HEK293T (cell line): ENCODE data around the gene CA5A.

Source experiments
- CTCF ChIA-PET: fragments of 350-600 bp; formaldehyde crosslinking; extraction: SDS; loops from one replicate; lab custom pipeline; 2021; ENCODE audit warnings: antibody characterized with exemption, inconsistent platforms; lab: Yijun Ruan, JAX
- POLR2A ChIA-PET: fragments of 350-600 bp; formaldehyde crosslinking; extraction: SDS; loops from one replicate; lab custom pipeline; 2020; ENCODE audit warnings: antibody characterized with exemption, inconsistent platforms; lab: Yijun Ruan, JAX
- DNase-seq: peaks from one replicate; pipeline ENCODE4 v3.0.0; 2012; ENCODE audit warnings: mixed read lengths; ENCODE audit errors: extremely low spot score
- ARNT ChIP-seq: fragments of 450-650 bp; IDR thresholded peaks from 2 replicates; pipeline ENCODE4 v1.6.1; 2017; ENCODE audit warnings: mild to moderate bottlenecking
- BHLHE40 ChIP-seq: fragments of 450-650 bp; IDR thresholded peaks from 2 replicates; pipeline ENCODE4 v1.6.1; 2016; ENCODE audit warnings: mild to moderate bottlenecking, moderate library complexity, borderline replicate concordance
- CTBP1 ChIP-seq: fragments of 450-650 bp; IDR thresholded peaks from 2 replicates; pipeline ENCODE4 v1.6.1; 2016; ENCODE audit warnings: borderline replicate concordance
- ELF4 ChIP-seq: fragments of 450-650 bp; IDR thresholded peaks from 2 replicates; pipeline ENCODE4 v1.6.1; 2017; ENCODE audit warnings: antibody characterized with exemption
- FOXA1 ChIP-seq: fragments of 450-650 bp; IDR thresholded peaks from 2 replicates; pipeline ENCODE4 v1.6.1; 2016; ENCODE audit warnings: mild to moderate bottlenecking
- FOXK2 ChIP-seq: fragments of 450-650 bp; IDR thresholded peaks from 2 replicates; pipeline ENCODE4 v1.6.1; 2016; ENCODE audit warnings: mild to moderate bottlenecking
- FOXM1 ChIP-seq: fragments of 450-650 bp; IDR thresholded peaks from 2 replicates; pipeline ENCODE4 v1.6.1; 2017; ENCODE audit warnings: mild to moderate bottlenecking, borderline replicate concordance
- HDGF ChIP-seq: fragments of 450-650 bp; IDR thresholded peaks from 2 replicates; pipeline ENCODE4 v1.6.1; 2017; ENCODE audit warnings: antibody characterized with exemption, borderline replicate concordance
- L3MBTL2 ChIP-seq: fragments of 450-650 bp; conservative IDR thresholded peaks from 2 replicates; pipeline ENCODE4 v1.6.1; 2016; ENCODE audit warnings: mild to moderate bottlenecking
- LEF1 ChIP-seq: fragments of 450-650 bp; IDR thresholded peaks from 2 replicates; pipeline ENCODE4 v1.6.1; 2017; ENCODE audit warnings: mild to moderate bottlenecking, borderline replicate concordance
- NFRKB ChIP-seq: fragments of 450-650 bp; IDR thresholded peaks from 2 replicates; pipeline ENCODE4 v1.6.1; 2016; ENCODE audit warnings: mild to moderate bottlenecking, moderate library complexity
- SP1 ChIP-seq: fragments of 450-650 bp; IDR thresholded peaks from 2 replicates; pipeline ENCODE4 v1.6.1; 2017
- SUZ12 ChIP-seq: fragments of 450-650 bp; IDR thresholded peaks from 2 replicates; pipeline ENCODE4 v1.6.1; 2016; ENCODE audit warnings: mild to moderate bottlenecking
- TARDBP ChIP-seq: fragments of 450-650 bp; IDR thresholded peaks from 2 replicates; pipeline ENCODE4 v1.6.1; 2016
- ZNF384 ChIP-seq: fragments of 450-650 bp; IDR thresholded peaks from 2 replicates; pipeline ENCODE4 v1.6.1; 2016
- TF ChIP-seq, protein P1 (sequence below): fragments of 450-650 bp; IDR thresholded peaks from 2 replicates; pipeline ENCODE4 v1.6.1; 2016

Gene CA5A

DNA sequence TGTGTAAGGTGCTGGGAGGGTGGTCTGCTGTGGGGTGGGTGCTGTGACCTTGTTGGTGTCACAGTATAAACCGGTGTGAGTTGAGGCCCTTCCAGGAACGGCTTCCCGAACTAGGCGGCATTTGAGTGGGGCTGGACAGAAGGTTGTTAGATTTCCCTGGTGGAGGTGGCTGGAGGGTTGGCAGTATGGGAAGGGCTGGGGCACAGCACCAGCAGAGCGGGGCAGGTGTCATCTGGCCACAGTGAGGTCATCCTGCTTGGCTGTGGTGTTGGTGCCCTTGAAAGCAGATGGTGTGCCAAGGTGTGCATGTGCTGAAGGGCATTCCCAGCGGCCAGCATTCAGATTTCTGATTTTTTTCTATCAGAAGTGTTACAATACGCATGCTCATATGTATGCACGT, 43.0 kb upstream of the CA5A start:
- ChIA-PET CTCF (no interaction called here), POLR2A (no interaction called here)
- TF ChIP-seq SP1 (no peak), TARDBP (no peak), L3MBTL2 (no peak), FOXA1 (no peak), FOXK2 (no peak), CTBP1 (no peak), FOXM1 (no peak), LEF1 (no peak), BHLHE40 (no peak), NFRKB (no peak)
- no peak for DNase-seq

DNA sequence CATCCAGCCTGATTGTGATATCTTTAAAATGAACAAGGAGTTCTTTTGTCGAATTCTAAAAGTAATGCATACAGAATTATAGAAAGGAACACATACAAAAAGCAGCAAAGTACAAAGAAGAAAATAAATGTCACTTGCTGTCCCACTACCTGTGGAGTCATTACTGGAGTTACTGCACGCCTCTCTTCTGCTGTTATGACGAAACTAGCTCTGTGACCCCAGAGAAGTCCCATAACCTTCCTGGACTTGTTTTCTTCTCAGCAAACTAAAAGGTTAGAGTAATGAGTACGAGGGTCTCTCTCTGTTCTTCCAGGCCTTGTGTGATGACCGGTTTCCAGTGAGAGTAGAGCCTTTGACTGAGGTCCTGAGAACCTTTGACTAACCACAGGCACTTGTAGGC, 41.8 kb upstream of the CA5A start:
- TF ChIP-seq ZNF384 (no peak), SUZ12 (no peak), SP1 (no peak), LEF1 (no peak), CTBP1 (no peak), FOXM1 (no peak), NFRKB (no peak), FOXA1 (no peak)
- TF ChIP-seq, protein P1, sequence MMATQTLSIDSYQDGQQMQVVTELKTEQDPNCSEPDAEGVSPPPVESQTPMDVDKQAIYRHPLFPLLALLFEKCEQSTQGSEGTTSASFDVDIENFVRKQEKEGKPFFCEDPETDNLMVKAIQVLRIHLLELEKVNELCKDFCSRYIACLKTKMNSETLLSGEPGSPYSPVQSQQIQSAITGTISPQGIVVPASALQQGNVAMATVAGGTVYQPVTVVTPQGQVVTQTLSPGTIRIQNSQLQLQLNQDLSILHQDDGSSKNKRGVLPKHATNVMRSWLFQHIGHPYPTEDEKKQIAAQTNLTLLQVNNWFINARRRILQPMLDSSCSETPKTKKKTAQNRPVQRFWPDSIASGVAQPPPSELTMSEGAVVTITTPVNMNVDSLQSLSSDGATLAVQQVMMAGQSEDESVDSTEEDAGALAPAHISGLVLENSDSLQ, result no peak
- no peak for DNase-seq
- ChIA-PET CTCF (no interaction called here), POLR2A (no interaction called here)

DNA sequence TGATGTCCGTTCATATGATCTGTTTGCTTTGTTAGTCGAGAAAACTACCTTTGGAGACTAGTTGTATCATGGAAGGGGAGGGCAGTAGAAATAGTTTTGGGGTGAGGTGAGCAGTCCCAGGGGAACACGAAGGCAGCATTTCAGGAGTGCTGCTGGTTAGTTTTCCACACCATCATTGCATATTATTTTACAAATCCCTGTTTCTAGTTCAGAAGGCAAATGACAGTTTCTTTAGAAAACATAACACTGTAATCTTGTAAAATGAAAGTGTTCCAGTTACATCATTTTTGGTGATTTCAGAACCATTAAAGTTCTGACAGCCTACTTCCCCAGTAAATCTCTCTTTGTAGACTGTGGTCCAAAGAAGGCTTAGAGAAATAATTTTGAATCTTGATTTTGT, 40.3 kb upstream of the CA5A start:
- POLR2A ChIA-PET, result no interaction called here

DNA sequence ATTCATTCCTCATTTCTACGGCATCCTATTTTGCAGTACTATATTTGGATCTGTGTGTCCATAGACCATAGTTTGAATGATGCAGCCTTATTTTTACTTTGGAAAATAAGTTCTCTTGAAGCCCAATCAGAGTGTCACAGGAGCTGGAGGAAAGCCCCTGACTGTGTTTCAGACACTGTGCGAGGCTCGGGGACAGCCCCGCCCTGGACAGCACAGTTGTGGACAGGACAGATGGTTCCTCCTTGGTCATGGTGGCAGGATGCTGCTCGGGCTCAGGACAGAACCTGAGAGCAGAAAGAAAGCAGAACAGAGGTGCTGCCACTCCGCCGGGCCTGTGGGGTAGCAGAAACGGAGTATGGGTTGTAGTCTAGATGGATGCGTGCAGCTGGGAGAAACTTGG, 37.8 kb upstream of the CA5A start:
- POLR2A ChIA-PET, result no interaction called here
- CTCF ChIA-PET, result no interaction called here
- no peak for DNase-seq
- TF ChIP-seq BHLHE40 (no peak), NFRKB (no peak), FOXK2 (no peak), LEF1 (no peak), CTBP1 (no peak), ZNF384 (no peak), L3MBTL2 (no peak), FOXA1 (no peak), ELF4 (no peak), ARNT (no peak)

More for the DNA sequence above, 40.3 kb upstream of the CA5A start:
- no peak for TF ChIP-seq LEF1
- no peak for TF ChIP-seq TARDBP
- TF ChIP-seq NFRKB, result no peak
- TF ChIP-seq FOXA1, result no peak
- TF ChIP-seq ZNF384, result no peak
- no peak for TF ChIP-seq ARNT
- no peak for TF ChIP-seq SP1
- no peak for TF ChIP-seq HDGF
- TF ChIP-seq FOXK2, result no peak
- TF ChIP-seq L3MBTL2, result no peak
- no peak for TF ChIP-seq BHLHE40
- no peak for TF ChIP-seq FOXM1
- TF ChIP-seq ELF4, result no peak
- no peak for TF ChIP-seq CTBP1
- no peak for TF ChIP-seq SUZ12
- TF ChIP-seq, protein P1, result no peak
- DNase-seq, result no peak
- CTCF ChIA-PET, result no interaction called here

DNA sequence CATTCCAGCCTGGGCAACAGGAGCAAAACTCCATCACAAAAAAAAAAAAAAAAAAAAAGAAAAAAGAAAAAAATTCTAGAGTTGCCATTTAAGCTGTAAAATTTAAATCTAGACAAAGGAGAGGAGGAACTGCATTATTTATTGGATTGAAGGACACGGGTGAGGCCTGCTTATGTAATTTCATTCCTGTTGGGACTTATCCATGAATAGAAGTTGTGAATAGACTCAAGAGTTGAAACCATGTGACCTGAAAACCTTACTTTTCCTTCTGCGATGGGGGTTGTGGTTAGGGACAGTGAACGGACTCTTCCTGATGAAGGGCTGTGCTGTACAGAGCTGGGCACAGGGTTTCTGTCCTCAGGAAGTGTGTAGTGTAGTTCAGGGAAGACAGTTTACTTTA, 37.4 kb upstream of the CA5A start:
- no peak for DNase-seq
- no peak for TF ChIP-seq FOXM1
- TF ChIP-seq NFRKB, result no peak
- no peak for TF ChIP-seq ARNT
- TF ChIP-seq HDGF, result no peak
- TF ChIP-seq FOXK2, result no peak
- TF ChIP-seq LEF1, result no peak
- no peak for TF ChIP-seq TARDBP
- no peak for TF ChIP-seq BHLHE40
- TF ChIP-seq ZNF384, result no peak
- TF ChIP-seq, protein P1, result no peak
- no peak for TF ChIP-seq SUZ12
- no peak for TF ChIP-seq L3MBTL2
- no peak for TF ChIP-seq FOXA1
- TF ChIP-seq CTBP1, result no peak
- TF ChIP-seq ELF4, result no peak
- no peak for TF ChIP-seq SP1
- ChIA-PET CTCF (no interaction called here), POLR2A (no interaction called here)

DNA sequence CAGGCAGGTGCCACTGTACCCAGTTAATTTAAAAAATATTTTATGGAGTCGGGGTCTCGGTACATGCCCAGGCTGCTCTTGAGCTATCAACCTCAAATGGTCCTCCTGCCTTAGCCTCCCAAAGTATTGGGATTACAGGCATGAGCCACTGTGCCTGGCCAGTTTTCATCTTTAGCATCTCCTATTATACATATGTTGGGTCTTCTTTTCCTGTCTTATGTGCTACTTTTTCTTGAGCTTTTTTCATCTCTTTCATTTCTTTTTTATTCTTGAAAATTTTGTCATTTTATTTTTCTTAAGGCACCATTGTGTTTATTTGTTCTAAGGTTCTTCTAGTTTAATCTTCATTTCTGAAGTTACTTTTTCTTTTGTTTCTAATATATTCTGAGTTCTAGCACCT, 35.6 kb upstream of the CA5A start:
- DNase-seq, result no peak
- TF ChIP-seq FOXK2 (no peak), BHLHE40 (no peak), FOXA1 (no peak), L3MBTL2 (no peak), HDGF (no peak)
- ChIA-PET CTCF (no interaction called here), POLR2A (no interaction called here)

DNA sequence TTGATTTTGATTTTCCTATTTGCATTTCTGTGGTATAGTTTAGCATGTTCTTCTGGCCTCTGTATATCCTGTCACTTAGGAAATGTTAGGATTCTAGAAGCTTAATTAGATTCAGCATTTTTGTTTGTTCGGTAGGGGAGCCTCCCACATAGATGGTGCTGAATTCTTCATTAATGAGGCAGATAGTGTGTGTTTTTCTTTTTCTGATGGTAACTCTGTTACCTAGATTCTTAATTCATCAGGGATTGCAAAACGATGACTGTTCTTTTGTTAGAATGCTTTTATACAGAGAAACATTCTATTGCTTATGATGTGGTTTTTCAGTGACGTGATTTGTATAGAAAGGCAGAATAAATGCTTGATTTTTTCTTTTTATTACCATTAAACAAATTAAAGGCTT, 33.9 kb upstream of the CA5A start:
- ChIA-PET POLR2A (no interaction called here), CTCF (no interaction called here)
- TF ChIP-seq NFRKB (no peak), FOXK2 (no peak), SUZ12 (no peak), ARNT (no peak), HDGF (no peak), FOXA1 (no peak), L3MBTL2 (no peak), SP1 (no peak), CTBP1 (no peak), LEF1 (no peak)
- TF ChIP-seq, protein P1, result no peak
- no peak for DNase-seq
